Amniotic stem cell (primary cell): Measurements from ENCODE around the gene ACAP2.
A peak's percentile ranks its signal among the peaks of the same experiment; 100 is the strongest.

Experiments
- DNase-seq: peaks from one replicate; lab custom pipeline; 2025; lab: John Stamatoyannopoulos, UW

The ACAP2 gene

GRCh38 chr3:195259475-195260279 lies 183.1 kb downstream of the ACAP2 start:
- DNase-seq = peak; percentile 96

- no peak for DNase-seq
Measured at GRCh38 chr3:195259154-195259474, 183.7 kb downstream of the ACAP2 start.

- no peak for DNase-seq
Measured at GRCh38 chr3:195258449-195259153, 184.2 kb downstream of the ACAP2 start.

- no peak for DNase-seq
Measured at GRCh38 chr3:195257454-195258448, 185.1 kb downstream of the ACAP2 start.

- no peak for DNase-seq
Measured at GRCh38 chr3:195256639-195257453, 186.0 kb downstream of the ACAP2 start.

GRCh38 chr3:195255571-195256501 lies 187.0 kb downstream of the ACAP2 start:
- DNase-seq = no peak

GRCh38 chr3:195255176-195255500 lies 187.7 kb downstream of the ACAP2 start:
- DNase-seq = no peak

- DNase-seq = no peak
Measured at GRCh38 chr3:195254454-195255175, 188.2 kb downstream of the ACAP2 start.

GRCh38 chr3:195253923-195254432 lies 188.8 kb downstream of the ACAP2 start:
- no peak for DNase-seq

- DNase-seq = no peak
Measured at GRCh38 chr3:195251336-195252065, 191.3 kb downstream of the ACAP2 start.

- DNase-seq = no peak
Measured at GRCh38 chr3:195250473-195251251, 192.2 kb downstream of the ACAP2 start.

- DNase-seq = no peak
Measured at GRCh38 chr3:195249858-195250464, 192.9 kb downstream of the ACAP2 start.

- DNase-seq = no peak
Measured at GRCh38 chr3:195249057-195249770, 193.6 kb downstream of the ACAP2 start.

- DNase-seq = no peak
Measured at GRCh38 chr3:195248281-195248680, 194.5 kb downstream of the ACAP2 start.

- DNase-seq = no peak
Measured at GRCh38 chr3:195247863-195248189, 195.0 kb downstream of the ACAP2 start.

GRCh38 chr3:195247086-195247862 lies 195.5 kb downstream of the ACAP2 start:
- DNase-seq = no peak
